ENCODE measurements around the gene ZFYVE28.

ZFYVE28 gene

GRCh38 chr4:2274320-2275043 is 144.0 kb downstream of the ZFYVE28 start:
- in situ Hi-C loops (cut with HindIII; ENCODE audit: low pct_unique_long_range_greater_than_20kb, low sequenced_read_pairs): no loop called here
- DNase-seq (ENCODE audit: low read depth in 1 of 2, low spot score in 1 of 2): no peak
- TF ChIP-seq JUND (IDR thresholded peaks at IDR 0.05; ENCODE audit: low read depth): no peak

- no peak for DNase-seq (ENCODE audit: low read depth in 1 of 2, low spot score in 1 of 2)
- in situ Hi-C loops (cut with HindIII; ENCODE audit: low pct_unique_long_range_greater_than_20kb, low sequenced_read_pairs): no loop called here
- TF ChIP-seq JUND (IDR thresholded peaks at IDR 0.05; ENCODE audit: low read depth): no peak
Measured at GRCh38 chr4:2273657-2274319, 144.7 kb downstream of the ZFYVE28 start.

GRCh38 chr4:2273221-2273620 is 145.2 kb downstream of the ZFYVE28 start:
- in situ Hi-C loops (cut with HindIII; ENCODE audit: low pct_unique_long_range_greater_than_20kb, low sequenced_read_pairs): no loop called here
- DNase-seq (ENCODE audit: low read depth in 1 of 2, low spot score in 1 of 2): no peak
- no peak for TF ChIP-seq JUND (IDR thresholded peaks at IDR 0.05; ENCODE audit: low read depth)

DNA sequence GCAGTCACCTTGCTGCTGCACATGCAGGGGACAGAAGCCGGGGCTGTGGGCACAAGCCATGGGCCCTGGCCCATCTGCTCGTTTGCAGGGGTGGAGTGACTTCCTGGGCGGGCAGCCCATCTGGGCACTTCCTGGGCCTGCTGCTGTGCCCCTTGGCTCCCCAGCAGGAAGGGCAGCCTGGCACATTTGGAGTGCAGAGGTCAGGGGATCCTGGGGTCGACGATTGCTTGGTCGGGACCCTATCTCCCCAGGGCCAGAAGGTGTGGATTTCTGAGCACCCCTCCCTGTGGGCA is 145.7 kb downstream of the ZFYVE28 start:
- no peak for DNase-seq (ENCODE audit: low read depth in 1 of 2, low spot score in 1 of 2)
- in situ Hi-C loops (cut with HindIII; ENCODE audit: low pct_unique_long_range_greater_than_20kb, low sequenced_read_pairs): no loop called here
- no peak for TF ChIP-seq JUND (IDR thresholded peaks at IDR 0.05; ENCODE audit: low read depth)

DNA sequence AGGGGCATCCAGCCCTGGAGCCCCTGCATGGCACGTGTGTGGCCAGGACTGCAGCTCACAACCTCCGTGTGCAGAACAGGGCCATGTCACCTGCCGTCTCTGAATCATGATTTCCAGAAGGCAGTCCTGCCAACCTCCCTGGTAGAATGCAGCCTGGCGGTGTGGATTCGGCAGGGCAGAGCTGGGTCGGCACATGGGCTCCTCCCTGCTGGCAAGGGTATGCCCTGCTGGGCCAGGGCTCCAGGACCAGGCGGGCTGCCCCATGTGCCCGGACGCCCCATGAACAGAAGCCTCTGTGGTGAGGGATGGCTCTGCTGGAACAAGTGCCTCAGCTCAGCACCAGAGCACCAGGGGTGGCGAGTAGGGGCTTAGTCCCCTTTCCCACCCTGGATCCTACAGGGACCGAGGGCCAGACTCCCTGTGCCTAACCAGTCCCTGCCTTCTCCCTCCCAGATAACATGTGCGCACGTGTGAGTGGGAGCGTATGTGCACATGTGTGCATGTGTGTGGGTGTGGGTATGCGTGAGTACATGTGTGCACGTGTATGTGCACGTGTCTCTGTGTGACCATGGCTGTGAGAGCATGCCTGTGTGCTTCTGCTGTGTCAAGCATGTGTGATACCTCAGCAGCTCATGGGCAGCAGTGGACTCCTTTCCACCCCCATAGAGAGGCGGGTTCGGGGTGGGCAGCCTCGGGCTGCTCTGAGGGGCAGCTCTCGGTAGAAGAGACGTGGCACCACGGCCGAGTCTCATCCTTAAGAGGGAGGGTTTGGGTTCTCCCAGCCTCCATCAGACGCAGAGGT is 146.2 kb downstream of the ZFYVE28 start:
- no peak for DNase-seq (ENCODE audit: low read depth in 1 of 2, low spot score in 1 of 2)
- in situ Hi-C loops (cut with HindIII; ENCODE audit: low pct_unique_long_range_greater_than_20kb, low sequenced_read_pairs): no loop called here
- no peak for TF ChIP-seq JUND (IDR thresholded peaks at IDR 0.05; ENCODE audit: low read depth)

- in situ Hi-C loops (cut with HindIII; ENCODE audit: low pct_unique_long_range_greater_than_20kb, low sequenced_read_pairs): no loop called here
- TF ChIP-seq JUND (IDR thresholded peaks at IDR 0.05; ENCODE audit: low read depth): no peak
- no peak for DNase-seq (ENCODE audit: low read depth in 1 of 2, low spot score in 1 of 2)
Measured at GRCh38 chr4:2271279-2272025, 147.0 kb downstream of the ZFYVE28 start.

- TF ChIP-seq JUND (IDR thresholded peaks at IDR 0.05; ENCODE audit: low read depth): no peak
- DNase-seq (ENCODE audit: low read depth in 1 of 2, low spot score in 1 of 2): no peak
- in situ Hi-C loops (cut with HindIII; ENCODE audit: low pct_unique_long_range_greater_than_20kb, low sequenced_read_pairs): no loop called here
Measured at GRCh38 chr4:2270341-2271165, 147.9 kb downstream of the ZFYVE28 start.

DNA sequence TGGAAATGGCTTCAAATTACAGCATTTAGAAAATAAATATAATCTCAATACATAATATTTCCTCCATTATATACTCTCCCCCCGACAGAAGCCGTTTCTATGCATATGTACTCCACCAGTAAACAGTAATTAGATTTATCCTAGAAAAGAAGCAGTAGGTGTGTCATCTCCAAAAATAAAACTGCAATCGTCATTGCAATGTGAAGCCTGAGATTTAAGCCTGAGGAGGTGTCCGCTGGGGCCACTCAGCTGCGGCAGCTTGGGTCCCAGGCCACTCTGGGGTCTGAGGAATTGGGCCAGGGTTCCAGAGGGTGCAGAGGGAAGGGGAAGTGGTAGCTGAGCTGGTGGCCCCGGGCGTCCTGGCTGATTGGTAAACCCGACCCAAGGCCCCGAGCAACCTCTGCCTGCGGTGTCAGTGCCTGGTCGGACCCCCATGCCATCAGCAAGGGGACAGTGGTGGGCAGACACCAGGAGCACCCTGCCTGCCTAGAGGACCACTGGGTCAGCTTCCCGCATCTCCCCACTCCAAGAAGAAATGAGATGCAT is 148.8 kb downstream of the ZFYVE28 start:
- TF ChIP-seq JUND (IDR thresholded peaks at IDR 0.05; ENCODE audit: low read depth): no peak
- in situ Hi-C loops (cut with HindIII; ENCODE audit: low pct_unique_long_range_greater_than_20kb, low sequenced_read_pairs): no loop called here
- no peak for DNase-seq (ENCODE audit: low read depth in 1 of 2, low spot score in 1 of 2)

- in situ Hi-C loops (cut with HindIII; ENCODE audit: low pct_unique_long_range_greater_than_20kb, low sequenced_read_pairs): no loop called here
- no peak for TF ChIP-seq JUND (IDR thresholded peaks at IDR 0.05; ENCODE audit: low read depth)
- no peak for DNase-seq (ENCODE audit: low read depth in 1 of 2, low spot score in 1 of 2)
Measured at GRCh38 chr4:2269206-2269531, 149.3 kb downstream of the ZFYVE28 start.

GRCh38 chr4:2268357-2269205 is 149.9 kb downstream of the ZFYVE28 start:
- DNase-seq (ENCODE audit: low read depth in 1 of 2, low spot score in 1 of 2): no peak
- in situ Hi-C loops (cut with HindIII; ENCODE audit: low pct_unique_long_range_greater_than_20kb, low sequenced_read_pairs): no loop called here
- TF ChIP-seq JUND (IDR thresholded peaks at IDR 0.05; ENCODE audit: low read depth): no peak

DNA sequence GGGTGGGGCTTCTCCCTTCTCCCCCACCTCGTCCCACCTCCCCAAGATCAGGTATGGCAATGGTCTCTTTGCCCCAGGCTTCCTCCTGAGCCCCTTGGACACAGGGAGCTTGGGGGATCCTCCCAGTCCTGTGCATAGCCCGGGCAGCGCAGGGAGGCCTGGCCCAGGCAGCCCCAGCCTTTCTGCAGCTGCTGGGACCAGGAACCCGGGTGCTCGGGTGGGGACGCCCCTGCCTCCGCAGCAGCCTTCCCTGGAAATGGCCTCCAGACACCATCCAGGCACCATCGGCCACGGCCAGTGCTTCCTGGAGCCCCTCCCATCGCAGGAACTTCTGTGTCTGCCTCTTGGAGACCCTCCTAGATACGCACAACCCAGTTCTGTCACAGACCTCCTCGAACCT is 150.6 kb downstream of the ZFYVE28 start:
- no peak for TF ChIP-seq JUND (IDR thresholded peaks at IDR 0.05; ENCODE audit: low read depth)
- DNase-seq (ENCODE audit: low read depth in 1 of 2, low spot score in 1 of 2): no peak
- in situ Hi-C loops (cut with HindIII; ENCODE audit: low pct_unique_long_range_greater_than_20kb, low sequenced_read_pairs): no loop called here

Data from T47D (cell line).